Measurements from ENCODE around the gene VMAC.

The VMAC gene

GRCh38 chr19:5932146-5932545, 27.5 kb downstream of the VMAC start:
- no peak for DNase-seq

- DNase-seq, result no peak
These were observed 28.1 kb downstream of the VMAC start for GRCh38 chr19:5932609-5933262.

GRCh38 chr19:5933391-5934068, 28.9 kb downstream of the VMAC start:
- no peak for DNase-seq

- DNase-seq, result no peak
These were observed 29.4 kb downstream of the VMAC start for GRCh38 chr19:5934069-5934401.

GRCh38 chr19:5934774-5935472, 30.3 kb downstream of the VMAC start:
- no peak for DNase-seq

GRCh38 chr19:5935473-5936291, 31.0 kb downstream of the VMAC start:
- DNase-seq, result no peak

- no peak for DNase-seq
These were observed 31.6 kb downstream of the VMAC start for GRCh38 chr19:5936292-5936592.

GRCh38 chr19:5937550-5937949, 32.9 kb downstream of the VMAC start:
- DNase-seq, result no peak

GRCh38 chr19:5940260-5941208, 35.9 kb downstream of the VMAC start:
- no peak for DNase-seq

- no peak for DNase-seq
These were observed 37.0 kb downstream of the VMAC start for GRCh38 chr19:5941673-5942072.

GRCh38 chr19:5943045-5943444, 38.4 kb downstream of the VMAC start:
- no peak for DNase-seq

GRCh38 chr19:5943623-5944022, 39.0 kb downstream of the VMAC start:
- DNase-seq, result no peak

- no peak for DNase-seq
These were observed 42.8 kb downstream of the VMAC start for GRCh38 chr19:5947435-5947834.

GRCh38 chr19:5948752-5949564, 44.3 kb downstream of the VMAC start:
- no peak for DNase-seq

- no peak for DNase-seq
These were observed 45.2 kb downstream of the VMAC start for GRCh38 chr19:5949792-5950305.

- DNase-seq, result no peak
These were observed 46.1 kb downstream of the VMAC start for GRCh38 chr19:5950741-5951140.

- DNase-seq, result no peak
These were observed 46.7 kb downstream of the VMAC start for GRCh38 chr19:5951338-5951861.

- no peak for DNase-seq
These were observed 47.7 kb downstream of the VMAC start for GRCh38 chr19:5952193-5953029.

- DNase-seq, result peak; percentile 6
These were observed 48.4 kb downstream of the VMAC start for GRCh38 chr19:5953030-5953589.
